K562 (cell line): ENCODE data around the gene IQUB. TPM values are rescaled to one million over a fixed set of nuclear protein-coding genes. Genes with fewer than 3 reads are reported as not detected.

Source experiments
- BHLHE40 ChIP-seq: IDR thresholded peaks from 2 replicates; pipeline ENCODE4 v1.6.1; 2011; ENCODE audit warnings: low read length, improper control_type of control experiment
- CGGBP1 ChIP-seq: fragments of 250-450 bp; sonication (Bioruptor Pico); IDR thresholded peaks from 2 replicates; pipeline ENCODE4 v1.9.0; 2021; ENCODE audit warnings: mild to moderate bottlenecking
- FOSL1 ChIP-seq: fragments of 200-800 bp; sonication (Bioruptor generic); conservative IDR thresholded peaks from 2 replicates; pipeline ENCODE4 v1.6.1; 2016; ENCODE audit warnings: missing genetic modification characterization, missing compliant biosample characterization
- GTF3C2 ChIP-seq: IDR thresholded peaks from 3 replicates; pipeline ENCODE4 v1.6.1; 2011; ENCODE audit warnings: borderline replicate concordance, mild to moderate bottlenecking, moderate library complexity; ENCODE audit not compliant: insufficient read length; ENCODE audit errors: extremely low read depth
- HCFC1 ChIP-seq: IDR thresholded peaks from 2 replicates; pipeline ENCODE4 v1.6.1; 2012; ENCODE audit warnings: low read depth, low read length, improper control_type of control experiment
- HMGXB4 ChIP-seq: sonication (generic); formaldehyde crosslinking; IDR thresholded peaks from 2 replicates; pipeline ENCODE4 v1.8.1; 2023; ENCODE audit warnings: mild to moderate bottlenecking, missing genetic modification reagents
- HNRNPUL1 ChIP-seq: fragments of 200-400 bp; formaldehyde crosslinking; IDR thresholded peaks from 2 replicates; pipeline ENCODE4 v1.6.1; 2017; ENCODE audit warnings: low read length
- KDM2B ChIP-seq: fragments of 250-450 bp; sonication (Bioruptor Pico); IDR thresholded peaks from 2 replicates; pipeline ENCODE4 v1.8.0; 2021; ENCODE audit warnings: mild to moderate bottlenecking, moderate library complexity
- LARP7 ChIP-seq: fragments of 450-650 bp; IDR thresholded peaks from 2 replicates; pipeline ENCODE4 v1.6.1; 2016
- LCOR ChIP-seq: sonication (generic); formaldehyde crosslinking; IDR thresholded peaks from 2 replicates; pipeline ENCODE4 v1.8.0; 2022; ENCODE audit warnings: mild to moderate bottlenecking, missing genetic modification reagents
- NCOA4 ChIP-seq: fragments of 450-650 bp; IDR thresholded peaks from 2 replicates; pipeline ENCODE4 v1.6.1; 2018; ENCODE audit warnings: mild to moderate bottlenecking; ENCODE audit not compliant: partially characterized antibody
- NCOR1 ChIP-seq: fragments of 450-650 bp; IDR thresholded peaks from 2 replicates; pipeline ENCODE4 v1.6.1; 2016; ENCODE audit warnings: mild to moderate bottlenecking, moderate library complexity
- POLR2AphosphoS5 ChIP-seq: IDR thresholded peaks from 2 replicates; pipeline ENCODE4 v1.6.1; 2011; ENCODE audit warnings: mild to moderate bottlenecking, low read depth, low read length, moderate library complexity; ENCODE audit not compliant: control insufficient read depth, insufficient read depth
- PRMT5 ChIP-seq: sonication (generic); formaldehyde crosslinking; IDR thresholded peaks from 2 replicates; pipeline ENCODE4 v1.5.0; 2020; ENCODE audit warnings: missing genetic modification reagents
- PURB ChIP-seq: sonication (generic); formaldehyde crosslinking; IDR thresholded peaks from 2 replicates; pipeline ENCODE4 v1.9.0; 2021; ENCODE audit warnings: low read depth, mild to moderate bottlenecking, missing genetic modification reagents
- TAF9B ChIP-seq: fragments of 450-650 bp; IDR thresholded peaks from 2 replicates; pipeline ENCODE4 v1.6.1; 2018; ENCODE audit warnings: mild to moderate bottlenecking; ENCODE audit not compliant: partially characterized antibody
- TARDBP ChIP-seq: fragments of 450-650 bp; IDR thresholded peaks from 2 replicates; pipeline ENCODE4 v1.6.1; 2016
- TFE3 ChIP-seq: fragments of 450-650 bp; formaldehyde crosslinking; IDR thresholded peaks from 2 replicates; pipeline ENCODE4 v1.4.0; 2020; ENCODE audit warnings: mild to moderate bottlenecking, mixed read lengths
- ZBTB1 ChIP-seq: sonication (generic); formaldehyde crosslinking; IDR thresholded peaks from 2 replicates; pipeline ENCODE4 v1.8.1; 2023; ENCODE audit warnings: missing genetic modification reagents, low read depth, mild to moderate bottlenecking, borderline replicate concordance
- ZFP1 ChIP-seq: fragments of 450-650 bp; formaldehyde crosslinking; IDR thresholded peaks from 2 replicates; pipeline ENCODE4 v1.4.0; 2020; ENCODE audit warnings: mild to moderate bottlenecking, mixed read lengths
- ZNF12 ChIP-seq: sonication (generic); formaldehyde crosslinking; IDR thresholded peaks from 2 replicates; pipeline ENCODE4 v1.4.0; 2020; ENCODE audit warnings: mild to moderate bottlenecking, missing genetic modification reagents
- ZNF431 ChIP-seq: sonication (generic); formaldehyde crosslinking; IDR thresholded peaks from 2 replicates; pipeline ENCODE4 v1.8.0; 2022; ENCODE audit warnings: mild to moderate bottlenecking, missing genetic modification reagents
- polyA plus RNA-seq, 8 experiments: library from polyadenylated mRNA; depleted of rRNA in 4 of 8; stranded (reverse) in 5 of 8; unstranded in 3 of 8; fragments of >200 nt; fragmentation: Nextera tagmentation in 2 of 8; fragmentation: Illumina TruSeq in 1 of 8; extraction: Ambion mirVana in 2 of 8; extraction: Trizol in 1 of 8; gene quantifications; 2 replicates each; pipeline versions ENCODE4 v1.2.1 to v1.2.3, GENCODE V29; 2011 to 2014; ENCODE audit warnings: inconsistent platforms in 1 of 8, missing spikeins in 1 of 8
- total RNA-seq, 7 experiments: library from RNA; depleted of rRNA in 6 of 7; stranded (reverse); fragments of >200 nt in 6 of 7; fragmentation: Illumina TruSeq in 2 of 7; extraction: Trizol in 2 of 7; gene quantifications; 2 replicates each; pipeline versions ENCODE4 v1.2.1 to v1.2.3, GENCODE V29; 2011 to 2021; ENCODE audit warnings: low replicate concordance in 1 of 7

Gene IQUB
- total and polyA plus RNA-seq, 9 of the 15 experiments (the other 6 are each of a cell fraction or from before 2014, with no cell fraction given): 0.62 to 2.6 (median 1.4) TPM

- TF ChIP-seq TFE3 (CRISPR knock-in tag) (no peak), KDM2B (CRISPR knock-in tag) (peak; percentile 63; the same call in 1 of the 2 replicates), CGGBP1 (CRISPR knock-in tag) (no peak), NCOR1 (no peak), BHLHE40 (0 out of 2 replicates have a peak, but pooled peaks have one; percentile 27), LCOR (CRISPR knock-in tag) (peak; percentile 34; the same call in 1 of the 2 replicates), PRMT5 (CRISPR knock-in tag) (no peak), FOSL1 (tag) (no peak), GTF3C2 (no peak), ZBTB1 (CRISPR knock-in tag) (no peak), TAF9B (no peak), POLR2AphosphoS5 (peak; percentile 76; the same call in 1 of the 2 replicates), NCOA4 (no peak), ZFP1 (CRISPR knock-in tag) (no peak), HMGXB4 (no peak), PURB (CRISPR knock-in tag) (no peak), HCFC1 (no peak; the same call in 1 of the 2 replicates), ZNF12 (CRISPR knock-in tag) (0 out of 2 replicates have a peak, but pooled peaks have one; percentile 31), LARP7 (peak; percentile 96), ZNF431 (CRISPR knock-in tag) (no peak), TARDBP (no peak), HNRNPUL1 (no peak)
Measured at GRCh38 chr7:123534383-123535260, at the start of gene IQUB (continued).
